Stimulated activated naive CD4-positive, alpha-beta T cell (primary cell): ENCODE measurements around the gene EDC4.
"Not testable (repeated sequence)": the region's sequence is repeated elsewhere in the genome, so short reads cannot be mapped to it uniquely, and the experiment has no call there.

Source experiments
- DNase-seq, 6 experiments: peaks; one replicate each; lab custom pipeline; 2025; lab: John Stamatoyannopoulos, UW

EDC4 gene, protein sequence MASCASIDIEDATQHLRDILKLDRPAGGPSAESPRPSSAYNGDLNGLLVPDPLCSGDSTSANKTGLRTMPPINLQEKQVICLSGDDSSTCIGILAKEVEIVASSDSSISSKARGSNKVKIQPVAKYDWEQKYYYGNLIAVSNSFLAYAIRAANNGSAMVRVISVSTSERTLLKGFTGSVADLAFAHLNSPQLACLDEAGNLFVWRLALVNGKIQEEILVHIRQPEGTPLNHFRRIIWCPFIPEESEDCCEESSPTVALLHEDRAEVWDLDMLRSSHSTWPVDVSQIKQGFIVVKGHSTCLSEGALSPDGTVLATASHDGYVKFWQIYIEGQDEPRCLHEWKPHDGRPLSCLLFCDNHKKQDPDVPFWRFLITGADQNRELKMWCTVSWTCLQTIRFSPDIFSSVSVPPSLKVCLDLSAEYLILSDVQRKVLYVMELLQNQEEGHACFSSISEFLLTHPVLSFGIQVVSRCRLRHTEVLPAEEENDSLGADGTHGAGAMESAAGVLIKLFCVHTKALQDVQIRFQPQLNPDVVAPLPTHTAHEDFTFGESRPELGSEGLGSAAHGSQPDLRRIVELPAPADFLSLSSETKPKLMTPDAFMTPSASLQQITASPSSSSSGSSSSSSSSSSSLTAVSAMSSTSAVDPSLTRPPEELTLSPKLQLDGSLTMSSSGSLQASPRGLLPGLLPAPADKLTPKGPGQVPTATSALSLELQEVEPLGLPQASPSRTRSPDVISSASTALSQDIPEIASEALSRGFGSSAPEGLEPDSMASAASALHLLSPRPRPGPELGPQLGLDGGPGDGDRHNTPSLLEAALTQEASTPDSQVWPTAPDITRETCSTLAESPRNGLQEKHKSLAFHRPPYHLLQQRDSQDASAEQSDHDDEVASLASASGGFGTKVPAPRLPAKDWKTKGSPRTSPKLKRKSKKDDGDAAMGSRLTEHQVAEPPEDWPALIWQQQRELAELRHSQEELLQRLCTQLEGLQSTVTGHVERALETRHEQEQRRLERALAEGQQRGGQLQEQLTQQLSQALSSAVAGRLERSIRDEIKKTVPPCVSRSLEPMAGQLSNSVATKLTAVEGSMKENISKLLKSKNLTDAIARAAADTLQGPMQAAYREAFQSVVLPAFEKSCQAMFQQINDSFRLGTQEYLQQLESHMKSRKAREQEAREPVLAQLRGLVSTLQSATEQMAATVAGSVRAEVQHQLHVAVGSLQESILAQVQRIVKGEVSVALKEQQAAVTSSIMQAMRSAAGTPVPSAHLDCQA (N-terminal part only)

DNA sequence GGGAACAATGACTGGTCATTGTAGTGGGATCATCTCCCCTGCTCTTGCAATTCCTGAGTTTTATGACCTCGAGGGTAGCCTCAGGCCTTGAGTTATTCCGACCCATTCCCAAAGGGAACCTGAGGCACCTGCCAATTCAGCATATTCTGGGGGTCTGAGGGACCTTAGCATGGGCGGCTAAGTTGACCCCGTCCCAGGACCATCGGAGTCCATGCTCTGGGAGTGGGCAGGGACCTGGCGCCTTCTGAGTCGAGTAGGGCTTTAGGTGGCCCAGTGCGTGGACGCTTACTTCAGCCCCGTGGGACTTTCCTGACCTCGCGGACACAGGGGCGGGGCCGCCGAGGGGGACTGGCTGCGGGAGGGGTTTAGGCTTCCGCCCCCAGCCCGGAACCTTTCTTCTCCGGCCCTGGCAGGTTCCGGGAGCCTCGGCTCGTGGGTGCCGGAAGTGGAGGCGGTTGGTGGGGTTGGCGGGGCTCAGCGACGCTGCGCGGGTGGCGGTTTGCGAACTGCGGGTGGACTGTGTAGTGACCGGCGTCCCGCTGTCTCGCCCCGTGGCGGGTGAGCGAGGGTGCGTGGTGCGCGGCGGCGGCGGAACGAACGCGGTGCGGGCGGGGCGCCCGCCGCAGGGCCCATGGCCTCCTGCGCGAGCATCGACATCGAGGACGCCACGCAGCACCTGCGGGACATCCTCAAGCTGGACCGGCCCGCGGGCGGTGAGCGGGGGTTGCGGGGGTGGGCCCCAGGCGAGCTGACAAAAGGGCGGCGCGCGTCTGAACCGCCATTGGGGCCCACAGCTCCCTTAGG is at the start of gene EDC4:
Gene EDC4 (plus strand): TSS at position 422 of the 804 bp plus-strand sequence. CDS start 210 bp downstream, at position 632.
- peak; percentile 67 to 87 (median 83) for DNase-seq

DNA sequence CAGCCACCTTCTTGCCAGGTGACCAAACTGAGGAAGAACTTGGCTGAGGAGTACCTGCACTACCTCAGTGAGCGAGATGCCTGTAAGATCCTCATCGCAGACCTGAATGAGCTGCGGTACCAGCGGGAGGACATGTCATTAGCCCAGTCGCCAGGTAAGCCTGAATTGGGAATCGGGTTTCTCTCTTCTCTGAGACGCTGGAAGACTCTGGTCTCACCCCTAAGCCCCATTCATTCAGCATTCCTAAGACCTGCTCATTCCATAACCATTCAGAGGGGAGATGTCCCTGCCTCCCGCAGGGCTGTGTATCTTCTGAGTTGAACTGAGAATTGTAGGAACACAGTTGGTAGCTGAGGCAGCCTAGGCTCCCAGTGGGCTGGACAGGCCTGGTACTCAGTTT is 47.7 kb upstream of the EDC4 start:
- DNase-seq = no peak

DNA sequence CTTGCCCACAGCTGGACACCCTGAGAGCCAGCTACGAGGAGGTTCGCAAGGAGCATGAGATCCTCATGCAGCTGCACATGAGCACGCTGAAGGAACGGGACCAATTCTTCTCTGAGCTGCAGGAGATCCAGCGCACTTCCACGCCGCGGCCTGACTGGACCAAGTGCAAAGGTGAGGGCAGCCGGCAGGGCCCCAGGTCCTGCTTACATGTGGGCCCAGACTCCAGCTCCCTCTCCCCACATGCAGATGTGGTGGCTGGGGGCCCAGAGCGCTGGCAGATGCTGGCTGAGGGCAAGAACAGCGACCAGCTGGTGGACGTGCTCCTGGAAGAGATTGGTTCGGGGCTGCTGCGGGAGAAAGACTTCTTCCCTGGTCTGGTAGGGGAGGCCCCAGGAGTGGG is 46.9 kb upstream of the EDC4 start:
- no peak for DNase-seq

DNA sequence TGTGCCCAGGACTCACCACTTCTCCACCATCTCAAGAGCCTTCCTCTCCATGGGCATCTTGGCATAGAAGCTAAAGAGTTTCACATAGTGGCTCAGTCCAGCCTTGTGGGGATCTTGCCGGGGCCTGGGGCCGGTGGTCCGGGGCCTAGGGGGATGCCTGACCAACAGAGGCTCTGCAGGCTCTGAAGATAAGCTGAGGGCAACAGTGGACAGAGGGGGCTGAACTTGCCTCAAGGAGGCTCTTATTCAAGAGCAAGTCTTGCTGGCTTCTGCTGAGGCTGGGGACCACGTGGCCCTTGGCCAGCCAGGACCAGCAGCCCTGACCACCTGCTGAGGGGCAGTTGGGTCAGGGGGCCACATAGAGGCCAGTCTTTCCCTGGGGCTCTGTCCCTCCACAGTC is 44.2 kb upstream of the EDC4 start:
- no peak for DNase-seq

DNA sequence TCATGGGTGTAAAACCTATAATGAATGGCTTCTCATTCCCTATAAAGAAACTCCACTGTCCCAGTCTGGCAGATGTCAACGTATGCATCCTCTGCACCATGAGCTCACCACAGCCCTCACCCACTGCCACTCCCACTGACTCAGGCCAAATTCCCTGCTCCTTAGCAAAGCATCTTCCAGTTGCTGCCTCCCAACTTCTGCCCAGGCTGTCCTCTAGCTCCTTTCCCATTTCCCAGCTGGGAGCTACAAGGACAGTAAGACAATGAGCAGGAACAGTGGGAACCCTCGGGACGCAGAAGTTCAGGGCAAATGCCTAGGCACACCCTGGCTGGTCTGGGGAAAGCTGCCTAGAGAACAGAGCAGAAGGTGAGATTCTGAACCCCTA is 39.8 kb upstream of the EDC4 start:
- DNase-seq = no peak

DNA sequence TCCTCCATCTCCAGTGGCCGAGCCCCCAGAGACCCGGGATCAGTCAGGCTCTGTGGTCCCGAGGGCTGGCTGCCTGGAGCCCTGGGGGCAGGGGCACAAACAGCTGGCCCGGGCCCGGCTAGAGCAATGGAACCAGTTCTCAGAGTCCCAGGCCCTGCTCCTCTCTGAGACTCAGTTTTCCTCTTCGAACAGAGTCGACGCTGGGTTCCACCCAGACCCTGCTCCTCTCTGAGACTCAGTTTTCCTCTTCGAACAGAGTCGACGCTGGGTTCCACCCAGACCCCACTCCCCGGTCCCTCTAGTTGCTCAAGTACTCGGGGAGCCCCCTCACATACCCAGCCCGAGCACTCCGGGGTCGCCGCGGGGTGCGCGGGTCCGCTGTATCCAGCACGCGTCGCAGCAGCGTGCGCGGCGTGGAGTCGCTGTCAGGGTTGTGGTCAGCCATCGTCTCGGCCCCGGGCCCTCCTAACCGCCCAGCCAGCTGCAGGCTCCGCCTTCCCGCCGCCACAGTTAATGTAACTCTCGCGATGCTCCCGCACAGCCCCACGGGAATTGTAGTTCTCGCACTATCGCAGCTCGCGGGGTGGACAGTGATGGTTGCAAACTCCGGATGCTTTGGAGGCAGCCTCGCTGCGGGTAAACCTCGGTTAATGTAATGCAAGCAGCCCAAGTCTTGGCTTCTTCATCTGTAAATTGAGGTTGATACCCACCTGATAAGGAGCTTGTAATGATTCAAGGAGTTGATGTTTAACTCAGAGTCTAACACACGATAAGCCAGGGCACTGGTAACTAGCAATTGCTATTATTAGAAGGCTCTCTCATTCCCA is 39.2 kb upstream of the EDC4 start:
- peak; percentile 76 to 91 (median 88) for DNase-seq

DNA sequence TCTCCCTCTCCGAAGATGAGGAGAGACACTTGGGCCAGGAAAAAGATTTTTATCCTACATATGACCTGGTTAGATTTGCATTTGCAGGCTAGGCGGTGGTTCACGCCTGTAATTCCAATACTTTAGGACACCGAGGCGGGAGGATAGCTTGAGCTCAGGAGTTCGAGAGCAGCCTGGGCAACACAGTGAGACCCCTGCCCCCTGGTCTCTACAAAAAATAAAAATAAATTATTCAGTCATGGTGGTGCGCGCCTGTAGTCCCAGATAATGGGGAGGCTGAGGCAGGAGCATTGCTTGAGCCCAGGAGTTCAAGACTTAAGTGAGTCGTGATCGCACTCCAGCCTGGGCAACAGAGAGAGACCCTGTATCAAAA is 38.6 kb upstream of the EDC4 start:
- no peak for DNase-seq

DNA sequence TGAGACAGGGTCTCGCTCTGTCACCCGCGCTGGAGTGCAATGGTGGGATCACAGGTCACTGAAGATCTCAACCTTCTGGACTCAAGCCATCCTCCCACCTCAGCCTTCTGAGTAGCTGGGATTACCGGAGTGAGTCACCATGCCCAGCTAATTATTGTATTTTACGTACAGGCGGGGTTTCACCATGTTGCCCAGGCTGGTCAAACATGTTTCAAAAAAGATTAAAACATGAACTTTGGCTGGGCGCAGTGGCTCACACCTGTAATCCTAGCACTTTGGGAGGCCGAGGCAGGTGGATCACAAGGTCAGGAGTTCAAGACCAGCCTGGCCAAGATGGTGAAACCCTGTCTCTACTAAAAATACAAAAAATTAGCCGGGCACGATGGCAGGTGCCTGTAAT is 35.7 kb upstream of the EDC4 start:
- DNase-seq = not testable (repeated sequence)

DNA sequence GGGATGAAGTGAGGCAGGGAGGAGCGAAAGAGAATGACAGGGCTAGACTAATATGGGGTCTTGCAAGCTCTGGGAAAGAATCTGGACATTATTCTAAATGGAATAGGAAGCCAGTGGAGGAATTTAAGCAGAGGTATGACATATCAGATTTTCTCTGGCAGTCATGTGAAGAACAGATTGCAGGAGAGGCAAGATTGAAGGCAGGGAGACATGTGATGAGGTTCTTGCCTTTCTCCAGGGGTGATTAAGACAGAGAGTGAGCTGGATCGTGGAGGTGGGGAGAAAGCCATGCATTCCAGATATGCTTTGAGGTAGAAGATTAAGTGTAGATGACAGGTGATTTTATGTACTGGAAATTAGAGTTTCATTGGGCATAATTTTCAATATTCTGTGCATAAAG is 35.0 kb upstream of the EDC4 start:
- DNase-seq = no peak

DNA sequence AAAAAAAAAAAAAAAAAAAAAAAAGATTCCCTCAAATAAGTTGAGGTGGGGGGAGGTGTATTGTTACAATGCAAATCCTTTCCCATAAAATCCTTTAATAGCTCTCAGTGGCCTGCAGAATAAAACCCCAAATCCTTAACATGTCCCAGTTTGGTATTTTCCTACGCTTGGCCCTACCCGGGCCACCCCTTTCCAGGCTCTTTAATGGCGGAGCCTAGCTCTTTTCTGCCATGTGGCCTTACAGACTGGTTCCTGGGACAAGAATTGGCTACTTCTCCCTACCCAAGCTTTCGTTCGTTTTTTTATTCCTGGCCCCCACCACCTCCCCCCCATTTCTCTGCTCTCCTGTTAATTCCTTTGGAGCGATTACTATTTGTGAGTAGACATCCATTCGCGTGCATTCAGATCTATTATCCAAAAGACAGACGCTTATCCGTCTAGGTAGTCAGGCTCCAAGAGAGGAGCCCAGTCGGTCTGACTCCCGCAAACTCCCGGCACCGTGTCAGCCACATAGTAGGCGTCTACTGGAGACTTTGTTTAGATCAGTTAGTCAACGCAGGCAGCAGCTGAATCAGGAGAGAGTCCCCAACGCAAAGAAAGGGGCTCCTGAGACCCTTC is 31.5 kb upstream of the EDC4 start:
- no peak for DNase-seq

DNA sequence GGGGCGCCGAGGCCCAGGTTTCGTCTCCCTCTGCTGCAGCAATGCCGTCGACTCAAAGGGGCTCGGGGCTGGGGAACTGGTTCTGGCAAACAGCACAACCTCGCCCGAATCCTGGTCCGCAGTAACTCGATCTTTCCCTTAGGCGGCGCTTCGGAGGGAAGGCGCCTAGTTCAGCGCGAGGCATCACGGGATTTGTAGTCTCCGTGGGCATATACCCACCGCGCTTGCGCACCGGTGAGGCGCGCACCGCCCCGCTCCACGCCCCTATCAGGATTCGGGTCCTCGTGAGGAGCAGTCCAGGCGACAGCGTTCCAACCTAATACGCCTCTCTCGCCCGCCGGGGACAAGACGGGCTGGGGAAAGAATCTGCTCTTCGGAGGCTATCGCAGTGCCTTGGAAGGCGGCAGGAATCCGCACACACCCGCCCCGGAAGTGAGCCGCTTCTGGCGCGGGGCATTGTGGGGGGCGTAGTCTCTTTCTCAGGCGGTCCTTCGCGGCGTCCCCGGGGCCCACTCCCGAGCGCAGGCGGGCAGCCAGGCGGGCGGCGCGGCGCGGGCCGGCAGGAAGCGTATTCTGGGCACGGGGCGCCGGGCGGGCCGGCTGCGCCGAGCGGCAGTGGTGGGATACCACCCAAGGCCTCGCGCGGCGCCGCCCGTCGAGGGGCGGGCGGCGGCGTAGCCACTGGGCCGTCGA is 30.9 kb upstream of the EDC4 start, which contains the start of gene THAP11:
Gene THAP11 (plus strand): TSS at position 505 of the 693 bp plus-strand sequence. CDS start 235 bp downstream, outside the sequence.
- DNase-seq = peak; percentile 90 to 100 (median 94)

DNA sequence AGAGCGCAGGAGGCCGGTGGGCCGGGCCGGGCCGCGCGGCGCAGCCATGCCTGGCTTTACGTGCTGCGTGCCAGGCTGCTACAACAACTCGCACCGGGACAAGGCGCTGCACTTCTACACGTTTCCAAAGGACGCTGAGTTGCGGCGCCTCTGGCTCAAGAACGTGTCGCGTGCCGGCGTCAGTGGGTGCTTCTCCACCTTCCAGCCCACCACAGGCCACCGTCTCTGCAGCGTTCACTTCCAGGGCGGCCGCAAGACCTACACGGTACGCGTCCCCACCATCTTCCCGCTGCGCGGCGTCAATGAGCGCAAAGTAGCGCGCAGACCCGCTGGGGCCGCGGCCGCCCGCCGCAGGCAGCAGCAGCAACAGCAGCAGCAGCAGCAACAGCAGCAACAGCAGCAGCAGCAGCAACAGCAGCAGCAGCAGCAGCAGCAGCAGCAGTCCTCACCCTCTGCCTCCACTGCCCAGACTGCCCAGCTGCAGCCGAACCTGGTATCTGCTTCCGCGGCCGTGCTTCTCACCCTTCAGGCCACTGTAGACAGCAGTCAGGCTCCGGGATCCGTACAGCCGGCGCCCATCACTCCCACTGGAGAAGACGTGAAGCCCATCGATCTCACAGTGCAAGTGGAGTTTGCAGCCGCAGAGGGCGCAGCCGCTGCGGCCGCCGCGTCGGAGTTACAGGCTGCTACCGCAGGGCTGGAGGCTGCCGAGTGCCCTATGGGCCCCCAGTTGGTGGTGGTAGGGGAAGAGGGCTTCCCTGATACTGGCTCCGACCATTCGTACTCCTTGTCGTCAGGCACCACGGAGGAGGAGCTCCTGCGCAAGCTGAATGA is 30.1 kb upstream of the EDC4 start:
- peak; percentile 59 to 88 (median 76) for DNase-seq

DNA sequence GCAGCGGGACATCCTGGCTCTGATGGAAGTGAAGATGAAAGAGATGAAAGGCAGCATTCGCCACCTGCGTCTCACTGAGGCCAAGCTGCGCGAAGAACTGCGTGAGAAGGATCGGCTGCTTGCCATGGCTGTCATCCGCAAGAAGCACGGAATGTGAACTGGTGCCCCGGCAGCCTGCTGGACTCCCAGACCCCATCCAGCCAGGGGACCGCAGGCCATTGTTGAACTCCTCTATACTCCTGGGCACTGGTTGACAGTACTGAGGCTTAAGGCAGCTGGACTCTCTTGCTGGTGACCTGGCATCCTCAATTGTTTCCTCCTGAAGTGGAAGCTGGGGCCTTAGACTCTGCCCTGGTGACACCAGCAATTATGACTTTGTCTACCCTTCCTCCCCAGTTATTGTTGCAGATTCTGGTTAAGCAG is 29.5 kb upstream of the EDC4 start:
- no peak for DNase-seq

DNA sequence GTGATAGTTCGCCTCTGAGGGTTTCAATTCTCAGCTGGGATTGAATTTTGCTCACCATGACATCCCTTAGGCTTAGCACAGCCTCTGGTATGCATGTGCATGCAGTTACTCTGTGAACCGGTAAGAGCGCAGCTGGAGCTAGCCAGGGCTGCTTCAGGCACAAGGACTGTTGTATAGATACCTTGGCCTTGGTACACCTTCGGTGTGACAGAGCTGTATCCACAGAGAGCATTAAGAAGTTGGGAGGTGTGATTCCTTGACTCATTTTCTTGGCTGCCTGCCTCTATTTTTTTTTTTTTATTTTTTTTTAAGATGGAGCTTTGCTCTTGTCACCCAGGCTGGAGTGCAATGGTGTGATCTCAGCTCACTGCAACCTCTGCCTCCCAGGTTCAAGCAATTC is 28.4 kb upstream of the EDC4 start:
- no peak for DNase-seq

DNA sequence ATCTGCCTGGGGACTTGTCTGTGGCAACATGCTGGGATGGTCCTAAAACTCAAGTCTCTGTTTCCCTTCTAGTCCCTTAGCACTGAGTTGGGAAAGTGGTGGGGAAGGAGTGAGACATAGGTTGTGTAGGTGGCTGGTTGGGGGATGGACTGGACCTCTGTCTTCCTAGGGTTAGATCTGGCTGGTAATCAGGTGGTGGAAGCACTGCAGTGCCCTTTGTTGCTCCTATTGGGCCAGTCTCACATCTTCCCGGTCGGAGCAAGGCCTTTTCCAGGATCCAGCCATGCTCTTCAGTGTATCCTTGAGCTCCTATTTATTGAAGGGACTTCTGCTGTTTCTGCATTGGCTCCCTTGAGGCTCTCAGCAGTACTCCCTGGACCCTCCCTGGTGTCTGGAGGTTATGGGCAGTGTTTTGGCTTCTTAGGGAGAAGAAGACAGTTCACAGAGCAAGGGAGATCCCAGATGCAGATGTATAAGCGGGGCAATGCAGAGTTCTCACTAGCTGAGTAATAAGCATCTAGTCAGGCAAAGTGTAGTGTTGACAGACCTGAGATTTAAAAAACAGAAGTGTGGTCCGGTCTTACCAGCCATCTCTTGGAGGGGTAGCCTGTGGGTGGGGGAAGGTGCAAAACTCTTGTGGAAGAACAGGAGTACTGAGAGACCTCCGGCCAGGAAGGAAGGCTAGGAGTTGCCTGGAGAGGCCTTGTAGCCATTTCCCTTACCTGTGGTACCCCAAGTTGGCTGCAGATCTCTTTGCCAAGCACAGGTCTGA is 27.4 kb upstream of the EDC4 start:
- no peak for DNase-seq

DNA sequence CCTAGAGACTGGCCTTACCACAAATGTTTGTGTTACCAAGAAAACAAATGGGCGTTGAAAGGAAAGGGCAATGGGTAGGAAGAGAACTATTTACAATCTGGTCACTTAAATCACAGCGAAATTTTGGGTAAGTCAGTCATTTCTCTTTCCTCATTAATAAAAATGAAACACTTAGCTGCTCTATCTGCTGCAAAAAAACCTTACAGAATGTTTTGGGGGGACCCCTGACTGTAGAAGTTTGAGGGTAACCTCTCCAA is 26.9 kb upstream of the EDC4 start:
- no peak for DNase-seq

DNA sequence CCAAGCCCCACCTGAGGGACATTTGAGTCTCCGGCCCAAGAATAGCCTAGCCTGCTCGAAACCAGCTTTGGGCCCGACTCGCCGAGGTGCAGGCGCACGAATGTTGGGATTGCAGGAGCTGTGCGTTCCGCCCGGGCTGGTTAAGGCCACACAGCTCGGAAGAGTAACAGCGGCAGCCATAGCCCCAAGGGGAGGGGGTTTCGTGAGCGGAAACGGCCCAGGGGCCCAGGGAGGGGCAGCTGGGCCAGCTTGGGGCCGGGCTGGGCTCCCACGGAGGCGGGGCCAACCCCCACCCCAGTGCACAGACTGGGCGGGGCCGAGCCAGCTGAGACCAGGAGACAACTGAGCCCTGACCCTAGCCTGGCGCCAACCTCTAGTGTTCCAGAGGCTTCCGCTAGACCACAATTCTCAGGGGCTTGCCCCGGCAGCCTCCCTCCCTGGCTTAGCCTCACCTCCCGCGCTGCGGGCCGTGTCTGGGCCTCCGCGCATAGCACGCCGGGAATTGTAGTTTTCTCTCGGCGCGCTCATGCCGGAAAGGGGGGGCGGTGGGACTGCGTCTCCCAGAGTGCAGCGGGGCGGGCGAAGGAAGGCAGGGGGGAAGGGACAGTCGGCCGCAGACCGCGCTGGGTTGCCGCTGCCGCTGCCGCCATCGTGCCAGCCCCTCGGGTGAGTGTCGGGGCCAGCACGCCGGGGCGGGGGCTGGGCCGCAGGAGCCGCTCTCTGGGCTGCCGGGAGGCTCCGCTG is 26.4 kb upstream of the EDC4 start, which contains the start of gene NUTF2:
Gene NUTF2 (plus strand): TSS at position 614 of the 744 bp plus-strand sequence. CDS start 18,198 bp downstream, outside the sequence.
- DNase-seq = peak; percentile 89 to 95 (median 94)
